HepG2 (cell line): ENCODE data around the gene CDC20. TPM values are rescaled to one million over a fixed set of nuclear protein-coding genes. Genes with fewer than 3 reads are reported as not detected.

Experiments
- BATF2 ChIP-seq: sonication (generic); formaldehyde crosslinking; IDR thresholded peaks from 2 replicates; pipeline ENCODE4 v1.8.0; 2022; ENCODE audit warnings: mild to moderate bottlenecking, missing genetic modification reagents, moderate library complexity
- CERS6 ChIP-seq: sonication (generic); formaldehyde crosslinking; IDR thresholded peaks from 2 replicates; pipeline ENCODE4 v1.5.0; 2020; ENCODE audit warnings: missing genetic modification reagents
- CSRNP1 ChIP-seq: sonication (generic); formaldehyde crosslinking; IDR thresholded peaks from 2 replicates; pipeline ENCODE4 v1.8.1; 2023; ENCODE audit warnings: mild to moderate bottlenecking, missing genetic modification reagents
- FLYWCH1 ChIP-seq: sonication (generic); formaldehyde crosslinking; IDR thresholded peaks from 2 replicates; pipeline ENCODE4 v1.8.1; 2023; ENCODE audit warnings: mild to moderate bottlenecking, missing genetic modification reagents
- FOXP4 ChIP-seq: sonication (generic); formaldehyde crosslinking; IDR thresholded peaks from 2 replicates; pipeline ENCODE4 v1.4.0; 2020; ENCODE audit warnings: missing genetic modification reagents
- GZF1 ChIP-seq: sonication (generic); formaldehyde crosslinking; IDR thresholded peaks from 2 replicates; pipeline ENCODE4 v1.5.1; 2020; ENCODE audit warnings: mild to moderate bottlenecking, missing genetic modification reagents
- HMG20A ChIP-seq: IDR thresholded peaks from 2 replicates; pipeline ENCODE4 v1.6.1; 2016; ENCODE audit warnings: borderline replicate concordance
- KLF9 ChIP-seq: IDR thresholded peaks from 2 replicates; pipeline ENCODE4 v1.6.1; 2016; ENCODE audit warnings: low read depth
- MXD1 ChIP-seq: sonication (generic); formaldehyde crosslinking; IDR thresholded peaks from 2 replicates; pipeline ENCODE4 v1.4.0; 2020; ENCODE audit warnings: mild to moderate bottlenecking, missing genetic modification reagents
- REST ChIP-seq, 2 experiments: IDR thresholded peaks; 2 replicates each; pipeline ENCODE4 v1.6.1; 2011 to 2012; ENCODE audit warnings: low read length in 2 of 2, borderline replicate concordance in 1 of 2, low read depth in 1 of 2, mild to moderate bottlenecking in 1 of 2, moderate library complexity in 1 of 2
- SP4 ChIP-seq: sonication (generic); formaldehyde crosslinking; IDR thresholded peaks from 2 replicates; pipeline ENCODE4 v1.8.1; 2023; ENCODE audit warnings: mild to moderate bottlenecking, missing genetic modification reagents
- YEATS2 ChIP-seq: sonication (generic); formaldehyde crosslinking; IDR thresholded peaks from 2 replicates; pipeline ENCODE4 v1.4.0; 2020; ENCODE audit warnings: missing genetic modification reagents, borderline replicate concordance
- ZFX ChIP-seq: sonication (generic); formaldehyde crosslinking; IDR thresholded peaks from 2 replicates; pipeline ENCODE4 v1.4.0; 2020; ENCODE audit warnings: mild to moderate bottlenecking, low read depth, missing genetic modification reagents, moderate library complexity
- ZNF350 ChIP-seq: sonication (generic); formaldehyde crosslinking; IDR thresholded peaks from 2 replicates; pipeline ENCODE4 v1.4.0; 2020; ENCODE audit warnings: mild to moderate bottlenecking, low read depth, missing genetic modification reagents, borderline replicate concordance
- ZNF609 ChIP-seq: sonication (generic); formaldehyde crosslinking; IDR thresholded peaks from 2 replicates; pipeline ENCODE4 v1.4.0; 2020; ENCODE audit warnings: mild to moderate bottlenecking, missing genetic modification reagents, borderline replicate concordance
- polyA plus RNA-seq, 8 experiments: library from polyadenylated mRNA; depleted of rRNA in 3 of 8; stranded (reverse) in 7 of 8; unstranded in 1 of 8; fragments of >200 nt; fragmentation: Illumina TruSeq in 4 of 8; extraction: Trizol in 4 of 8; gene quantifications; 2 replicates each; pipeline versions ENCODE4 v1.2.1 to v1.2.3, GENCODE V29; 2011 to 2016; ENCODE audit warnings: low read depth in 4 of 8, missing spikeins in 1 of 8, mixed read lengths in 1 of 8; ENCODE audit not compliant: insufficient read depth in 1 of 8
- total RNA-seq, 5 experiments: library from RNA; depleted of rRNA; stranded (reverse); fragments of >200 nt; fragmentation: Illumina TruSeq; extraction: Trizol; gene quantifications; 2 replicates each; pipeline ENCODE4 v1.2.3, GENCODE V29; 2016; ENCODE audit warnings: low read depth in 1 of 5

The CDC20 gene
- total and polyA plus RNA-seq, 2 of the 13 experiments (the other 11 are each of a cell fraction or from before 2014, with no cell fraction given) = 57.9 to 90.0 TPM

GRCh38 chr1:43366601-43367025 lies 7.8 kb downstream of the CDC20 start (continued):
- TF ChIP-seq GZF1 (CRISPR knock-in tag) (no peak), SP4 (CRISPR knock-in tag) (no peak), CERS6 (CRISPR knock-in tag) (no peak), YEATS2 (CRISPR knock-in tag) (no peak), REST (IDR thresholded peaks at IDR 0.05; ENCODE audit: borderline replicate concordance in 1 of 2, low read depth in 1 of 2, low read length in 2 of 2) (no peak), KLF9 (no peak), FLYWCH1 (CRISPR knock-in tag) (no peak), CSRNP1 (no peak), FOXP4 (CRISPR knock-in tag) (no peak), HMG20A (CRISPR knock-in tag) (no peak), ZNF609 (CRISPR knock-in tag) (no peak), ZNF350 (CRISPR knock-in tag) (no peak), ZFX (CRISPR knock-in tag) (no peak), BATF2 (CRISPR knock-in tag) (no peak), MXD1 (CRISPR knock-in tag) (0 out of 2 replicates have a peak, but pooled peaks have one; percentile 16)
